Loucy (cell line): ENCODE measurements around the gene CCDC134.

Experiments
- EZH2phosphoT487 ChIP-seq: fragments of 200-600 bp; IDR thresholded peaks from 2 replicates; pipeline ENCODE4 v1.6.1; 2018; ENCODE audit warnings: antibody characterized with exemption, mild to moderate bottlenecking, moderate library complexity, borderline replicate concordance
- TF ChIP-seq, protein P1 (sequence below): fragments of 200-600 bp; sonication (generic); conservative IDR thresholded peaks from 2 replicates; pipeline ENCODE4 v1.5.1; 2014; ENCODE audit warnings: mild to moderate bottlenecking, antibody characterized with exemption, low read length

DNA sequence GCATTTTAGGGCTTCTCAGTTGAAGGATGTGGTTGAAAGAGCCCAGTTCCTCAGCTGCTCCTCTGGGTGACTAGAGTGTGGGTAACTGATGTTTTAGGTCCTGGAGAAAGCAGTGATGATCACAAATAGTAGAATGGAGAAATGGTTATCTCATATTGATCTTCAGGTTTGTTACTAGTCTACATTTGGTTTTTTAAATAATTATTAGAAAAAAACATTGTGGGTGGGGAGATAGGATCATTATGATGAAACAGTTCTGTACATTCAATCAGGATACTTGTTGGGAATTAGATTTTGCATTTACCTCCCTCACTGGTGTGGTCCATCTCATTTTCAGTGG, 57.4 kb downstream of the CCDC134 start:
- TF ChIP-seq, protein P1, sequence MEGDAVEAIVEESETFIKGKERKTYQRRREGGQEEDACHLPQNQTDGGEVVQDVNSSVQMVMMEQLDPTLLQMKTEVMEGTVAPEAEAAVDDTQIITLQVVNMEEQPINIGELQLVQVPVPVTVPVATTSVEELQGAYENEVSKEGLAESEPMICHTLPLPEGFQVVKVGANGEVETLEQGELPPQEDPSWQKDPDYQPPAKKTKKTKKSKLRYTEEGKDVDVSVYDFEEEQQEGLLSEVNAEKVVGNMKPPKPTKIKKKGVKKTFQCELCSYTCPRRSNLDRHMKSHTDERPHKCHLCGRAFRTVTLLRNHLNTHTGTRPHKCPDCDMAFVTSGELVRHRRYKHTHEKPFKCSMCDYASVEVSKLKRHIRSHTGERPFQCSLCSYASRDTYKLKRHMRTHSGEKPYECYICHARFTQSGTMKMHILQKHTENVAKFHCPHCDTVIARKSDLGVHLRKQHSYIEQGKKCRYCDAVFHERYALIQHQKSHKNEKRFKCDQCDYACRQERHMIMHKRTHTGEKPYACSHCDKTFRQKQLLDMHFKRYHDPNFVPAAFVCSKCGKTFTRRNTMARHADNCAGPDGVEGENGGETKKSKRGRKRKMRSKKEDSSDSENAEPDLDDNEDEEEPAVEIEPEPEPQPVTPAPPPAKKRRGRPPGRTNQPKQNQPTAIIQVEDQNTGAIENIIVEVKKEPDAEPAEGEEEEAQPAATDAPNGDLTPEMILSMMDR: no peak; the same call in 1 of the 2 replicates
- no peak for TF ChIP-seq EZH2phosphoT487
